GM23338 (cell line): ENCODE measurements around the gene UBASH3A. TPM values are rescaled to one million over a fixed set of nuclear protein-coding genes. Genes with fewer than 3 reads are reported as not detected.

ENCODE experiments used
- ATAC-seq: fragments of 200-7000 bp; cut with Tn5 transposase; 3 replicates; pipeline ENCODE4 v1.9.1; 2020
- DNase-seq: peaks from one replicate; pipeline ENCODE4 v3.0.0-alpha.2; 2015; ENCODE audit warnings: low spot score
- H2AFZ ChIP-seq: fragments of 200-600 bp; sonication (generic); 2 replicates; pipeline ENCODE4 v1.8.0; 2016; ENCODE audit warnings: antibody characterized with exemption, mild to moderate bottlenecking, moderate library complexity
- H3F3A ChIP-seq: fragments of 200-600 bp; sonication (generic); replicated peaks from 2 replicates; pipeline ENCODE4 v1.8.0; 2017; ENCODE audit warnings: antibody characterized with exemption, mixed run types, low read depth
- H3K27ac ChIP-seq: fragments of 200-600 bp; sonication (generic); 2 replicates; pipeline ENCODE4 v1.6.1; 2016; ENCODE audit warnings: low read depth
- H3K27me3 ChIP-seq: fragments of 200-600 bp; sonication (generic); 2 replicates; pipeline ENCODE4 v1.8.0; 2016; ENCODE audit warnings: mild to moderate bottlenecking, mixed run types, moderate library complexity; ENCODE audit not compliant: insufficient read depth
- H3K36me3 ChIP-seq: fragments of 200-600 bp; sonication (generic); 2 replicates; pipeline ENCODE4 v1.8.0; 2016; ENCODE audit warnings: mild to moderate bottlenecking; ENCODE audit not compliant: insufficient read depth
- H3K4me1 ChIP-seq: fragments of 200-600 bp; sonication (generic); 2 replicates; pipeline ENCODE4 v1.8.0; 2016; ENCODE audit warnings: mild to moderate bottlenecking, moderate library complexity; ENCODE audit not compliant: insufficient read depth
- H3K4me2 ChIP-seq: fragments of 200-600 bp; sonication (generic); 2 replicates; pipeline ENCODE4 v1.7.1; 2017; ENCODE audit warnings: mixed run types
- H3K4me3 ChIP-seq: fragments of 200-600 bp; sonication (generic); 2 replicates; pipeline ENCODE4 v1.6.1; 2016; ENCODE audit warnings: mixed run types
- H3K79me2 ChIP-seq: fragments of 200-600 bp; sonication (generic); replicated peaks from 2 replicates; pipeline ENCODE4 v1.8.0; 2017; ENCODE audit warnings: mild to moderate bottlenecking; ENCODE audit not compliant: insufficient read depth
- H3K9me2 ChIP-seq: fragments of 200-600 bp; sonication (generic); 2 replicates; pipeline ENCODE4 v1.8.0; 2017; ENCODE audit not compliant: insufficient read depth
- H4K20me1 ChIP-seq: fragments of 200-600 bp; sonication (generic); replicated peaks from 2 replicates; pipeline ENCODE4 v1.8.0; 2017; ENCODE audit warnings: mild to moderate bottlenecking; ENCODE audit not compliant: insufficient read depth
- H3K27ac Mint-ChIP-seq: 2 replicates; pipeline ENCODE4 v1.8.0; 2020; ENCODE audit warnings: inconsistent platforms, mild to moderate bottlenecking, moderate library complexity, mixed read lengths
- H3K27me3 Mint-ChIP-seq: 3 replicates; pipeline ENCODE4 v1.8.0; 2022; ENCODE audit warnings: low read depth, mild to moderate bottlenecking, moderate library complexity, mixed read lengths, inconsistent platforms; ENCODE audit not compliant: insufficient read depth, poor library complexity
- H3K36me3 Mint-ChIP-seq: 3 replicates; pipeline ENCODE4 v1.8.0; 2021; ENCODE audit warnings: low read depth, mild to moderate bottlenecking, inconsistent platforms, moderate library complexity, mixed read lengths
- H3K4me1 Mint-ChIP-seq: 3 replicates; pipeline ENCODE4 v1.8.0; 2020; ENCODE audit warnings: mild to moderate bottlenecking, inconsistent platforms, mixed read lengths
- H3K4me3 Mint-ChIP-seq: 3 replicates; pipeline ENCODE4 v1.8.0; 2021; ENCODE audit warnings: moderate library complexity, mild to moderate bottlenecking, inconsistent platforms, mixed read lengths
- H3K9me3 Mint-ChIP-seq: 3 replicates; pipeline ENCODE4 v1.8.0; 2020; ENCODE audit warnings: moderate library complexity, mild to moderate bottlenecking, inconsistent platforms, mixed read lengths
- CREB1 ChIP-seq: fragments of 250-450 bp; sonication (Bioruptor Pico); IDR thresholded peaks from 2 replicates; pipeline ENCODE4 v1.5.0; 2020; ENCODE audit warnings: low read depth, mild to moderate bottlenecking, moderate library complexity
- CTCF ChIP-seq, 2 experiments: fragments of 200-600 bp in 1 of 2; sonication (generic) in 1 of 2; conservative IDR thresholded peaks; 2 replicates each; pipeline versions ENCODE4 v1.5.1 to v1.6.1; 2016 to 2017; ENCODE audit warnings: antibody characterized with exemption in 2 of 2, low read depth in 2 of 2, mild to moderate bottlenecking in 2 of 2, moderate library complexity in 1 of 2
- ETS1 ChIP-seq: IDR thresholded peaks from 2 replicates; pipeline ENCODE4 v1.6.1; 2016; ENCODE audit warnings: antibody characterized with exemption
- EZH2phosphoT487 ChIP-seq: fragments of 200-600 bp; sonication (generic); IDR thresholded peaks from one replicate; pipeline ENCODE4 v1.8.1; 2018; ENCODE audit warnings: antibody characterized with exemption; ENCODE audit not compliant: unreplicated experiment
- JUNB ChIP-seq: IDR thresholded peaks from one replicate; pipeline ENCODE4 v1.6.1; 2016; ENCODE audit warnings: antibody characterized with exemption; ENCODE audit not compliant: unreplicated experiment
- NANOG ChIP-seq: IDR thresholded peaks from 2 replicates; pipeline ENCODE4 v1.6.1; 2016; ENCODE audit warnings: antibody characterized with exemption, borderline replicate concordance
- POLR2AphosphoS5 ChIP-seq: IDR thresholded peaks from 2 replicates; pipeline ENCODE4 v1.6.1; 2016; ENCODE audit warnings: antibody characterized with exemption, low read depth
- STAT1 ChIP-seq: IDR thresholded peaks from one replicate; pipeline ENCODE4 v1.6.1; 2016; ENCODE audit warnings: antibody characterized with exemption; ENCODE audit not compliant: unreplicated experiment
- ZNF114 ChIP-seq: fragments of 250-450 bp; sonication (Bioruptor Pico); IDR thresholded peaks from 2 replicates; pipeline ENCODE4 v1.5.0; 2020; ENCODE audit warnings: mild to moderate bottlenecking, moderate library complexity
- ZNF331 ChIP-seq: fragments of 250-450 bp; sonication (Bioruptor Pico); IDR thresholded peaks from 2 replicates; pipeline ENCODE4 v1.5.0; 2020; ENCODE audit warnings: low read depth, mild to moderate bottlenecking, moderate library complexity
- polyA plus RNA-seq: library from polyadenylated mRNA; unstranded; fragments of >200 nt; fragmentation: Nextera tagmentation; extraction: Ambion mirVana; gene quantifications from 2 replicates; pipeline ENCODE4 v1.2.1, GENCODE V29; 2016
- total RNA-seq: library from RNA; depleted of rRNA; stranded (reverse); fragments of >200 nt; shearing (Covaris generic); gene quantifications from 2 replicates; pipeline ENCODE4 v1.2.3, GENCODE V29; 2014

Gene UBASH3A
- total and polyA plus RNA-seq, 2 experiments from 2014 or later, result not detected

DNA sequence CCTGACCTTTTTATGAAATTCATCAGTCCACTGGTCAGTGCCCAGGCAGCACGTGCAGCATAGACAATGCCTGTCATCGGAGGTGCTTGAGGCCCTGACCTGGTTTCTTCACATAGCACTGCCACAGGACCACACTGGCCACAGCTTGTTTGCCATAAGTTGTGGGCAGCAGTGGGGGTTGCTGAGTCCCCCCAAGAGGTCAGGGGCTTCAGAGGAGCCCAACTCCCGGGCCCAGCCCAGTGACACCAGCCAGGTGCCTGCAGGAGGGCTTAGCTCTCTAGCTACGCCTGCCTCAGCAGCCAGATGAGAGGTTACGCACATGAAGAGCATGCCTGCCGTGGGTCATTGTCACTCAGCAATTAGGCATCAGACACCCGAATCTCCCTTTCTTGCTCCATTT is 41.6 kb downstream of the UBASH3A start:
- Mint-ChIP-seq H3K27me3 (peaks cover 16% of the 10 kb centered on the region), H3K4me3 (no peak overlapping the region), H3K4me1 (peaks cover 8% of the 10 kb centered on the region), H3K9me3 (no peaks in the 10 kb centered on the region), H3K36me3 (no peaks in the 10 kb centered on the region), H3K27ac (peak overlapping the region; percentile 38; the same call in 1 of the 2 replicates)
- TF ChIP-seq ZNF331 (no peak), NANOG (no peak), JUNB (no peak), POLR2AphosphoS5 (no peak), STAT1 (no peak), CTCF (conservative IDR thresholded peaks at IDR 0.05; ENCODE audit: low read depth in 2 of 2) (no peak), CREB1 (no peak), ETS1 (no peak), EZH2phosphoT487 (no peak), ZNF114 (CRISPR knock-in tag) (no peak)
- H3K27me3 ChIP-seq, result no peaks in the 10 kb centered on the region
- H3K4me3 ChIP-seq, result no peak overlapping the region
- no peaks in the 10 kb centered on the region for H3K79me2 ChIP-seq
- no peaks in the 10 kb centered on the region for H3K9me2 ChIP-seq
- H3F3A ChIP-seq, result no peaks in the 10 kb centered on the region
- H3K4me2 ChIP-seq, result no peak overlapping the region
- no peaks in the 10 kb centered on the region for H4K20me1 ChIP-seq
- H3K4me1 ChIP-seq, result no peaks in the 10 kb centered on the region
- H3K36me3 ChIP-seq, result no peaks in the 10 kb centered on the region
- H2AFZ ChIP-seq, result no peak overlapping the region
- DNase-seq, result no peak
- no peak overlapping the region for H3K27ac ChIP-seq
- ATAC-seq, result no peak

DNA sequence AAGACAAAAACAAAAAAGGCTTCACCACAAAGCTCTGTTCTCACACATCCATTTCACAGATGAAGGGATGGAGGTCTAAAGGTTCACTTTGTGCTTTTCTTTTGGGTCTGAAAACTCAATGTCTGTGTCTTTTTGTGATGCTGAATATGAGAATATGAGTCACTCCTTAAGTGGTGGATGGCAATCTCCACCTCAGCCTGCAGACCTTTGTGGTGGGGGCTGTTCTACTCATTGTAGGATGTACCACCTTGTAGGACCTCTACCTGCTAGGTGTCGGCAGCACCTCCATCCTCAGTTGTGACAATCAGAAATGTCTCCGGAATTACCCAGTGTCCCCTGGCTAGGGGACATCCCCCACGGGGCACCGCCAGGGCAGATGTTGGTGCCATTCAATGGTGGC is 42.8 kb downstream of the UBASH3A start:
- Mint-ChIP-seq H3K27ac (no peak overlapping the region), H3K36me3 (no peaks in the 10 kb centered on the region), H3K4me3 (no peak overlapping the region), H3K4me1 (peaks cover 13% of the 10 kb centered on the region), H3K27me3 (peaks cover 16% of the 10 kb centered on the region), H3K9me3 (no peaks in the 10 kb centered on the region)
- H3K27me3 ChIP-seq, result no peaks in the 10 kb centered on the region
- no peak overlapping the region for H3K4me3 ChIP-seq
- H3K79me2 ChIP-seq, result no peaks in the 10 kb centered on the region
- no peaks in the 10 kb centered on the region for H4K20me1 ChIP-seq
- no peak overlapping the region for H3K27ac ChIP-seq
- no peaks in the 10 kb centered on the region for H3K9me2 ChIP-seq
- H2AFZ ChIP-seq, result no peak overlapping the region
- no peaks in the 10 kb centered on the region for H3K4me1 ChIP-seq
- no peak overlapping the region for H3K4me2 ChIP-seq
- H3F3A ChIP-seq, result no peaks in the 10 kb centered on the region
- no peak for DNase-seq
- ATAC-seq, result no peak
- no peaks in the 10 kb centered on the region for H3K36me3 ChIP-seq
- TF ChIP-seq EZH2phosphoT487, result no peak
- TF ChIP-seq STAT1, result no peak
- TF ChIP-seq ETS1, result no peak
- TF ChIP-seq JUNB, result no peak
- TF ChIP-seq CTCF (conservative IDR thresholded peaks at IDR 0.05; ENCODE audit: low read depth in 2 of 2), result no peak
- no peak for TF ChIP-seq CREB1
